Activated CD4-positive, alpha-beta T cell treated with anti-CD3 and anti-CD28 coated beads for 36 hours (primary cell): ENCODE measurements around the gene DHRS12. TPM values are rescaled to one million over a fixed set of nuclear protein-coding genes. Genes with fewer than 3 reads are reported as not detected.
A peak's percentile ranks its signal among the peaks of the same experiment; 100 is the strongest.

Experiments
- ATAC-seq: fragments of 200-7000 bp; cut with Tn5 transposase; one replicate; pipeline ENCODE4 v1.10.0; 2021; ENCODE audit warnings: mild to moderate bottlenecking, moderate library complexity
- CTCF ChIA-PET: fragments of 350-600 bp; sonication (Branson Sonifier 250); formaldehyde crosslinking; loops from one replicate; lab custom pipeline; 2021; ENCODE audit warnings: antibody characterized with exemption; lab: Charles Lee
- POLR2A ChIA-PET: fragments of 350-600 bp; sonication (Branson Sonifier 250); formaldehyde crosslinking; loops from one replicate; lab custom pipeline; 2021; ENCODE audit warnings: antibody characterized with exemption, inconsistent platforms; lab: Charles Lee
- DNase-seq: peaks from one replicate; pipeline ENCODE4 v3.0.0-alpha.2; 2020
- H3K27ac Mint-ChIP-seq: one replicate; pipeline ENCODE4 v1.8.0; 2021; ENCODE audit warnings: mixed read lengths
- H3K27me3 Mint-ChIP-seq: one replicate; pipeline ENCODE4 v1.8.0; 2021; ENCODE audit warnings: mixed read lengths
- H3K36me3 Mint-ChIP-seq: one replicate; pipeline ENCODE4 v1.8.0; 2021; ENCODE audit warnings: low read depth, mixed read lengths
- H3K4me1 Mint-ChIP-seq: one replicate; pipeline ENCODE4 v1.8.0; 2021; ENCODE audit warnings: mixed read lengths
- H3K4me3 Mint-ChIP-seq: one replicate; pipeline ENCODE4 v1.8.0; 2021; ENCODE audit warnings: mild to moderate bottlenecking, moderate library complexity, mixed read lengths
- H3K9me3 Mint-ChIP-seq: one replicate; pipeline ENCODE4 v1.8.0; 2021; ENCODE audit warnings: low read depth, mixed read lengths
- intact Hi-C, 2 experiments: fragments of 100-400 bp; cut with DNase I in 1 of 2; cut with micrococcal nuclease in 1 of 2; formaldehyde crosslinking; loops; one replicate each; pipeline versions ENCODE4 v1.14.2 to v1.15.1; 2022 to 2024; cut with DNase I, micrococcal nuclease
- total RNA-seq, 2 experiments: library from RNA; stranded (reverse); gene quantifications; one replicate each; pipeline ENCODE4 v1.2.3, GENCODE V29; 2021

Gene DHRS12
- total RNA-seq, 2 experiments from 2014 or later = 4.9 to 5.3 TPM

- peaks cover 2% of the 10 kb centered on the region for H3K9me3 Mint-ChIP-seq
- intact Hi-C loops = loop anchor here in 1 of 2 experiments (10.0 kb wide), 1 partner anchor 383 kb away; no protein-coding TSS in a partner anchor
- peak; percentile 18 for ATAC-seq
- peaks cover 11% of the 10 kb centered on the region for H3K36me3 Mint-ChIP-seq
- H3K4me1 Mint-ChIP-seq = peaks cover 58% of the 10 kb centered on the region
- no peaks in the 10 kb centered on the region for H3K27me3 Mint-ChIP-seq
- POLR2A ChIA-PET = interaction anchor here (1.0 kb wide), 1 partner anchor 10 kb away, joined by 3 read pairs; no protein-coding TSS in a partner anchor
- CTCF ChIA-PET = interaction anchor here (0.5 to 12.1 kb wide), 4 partner anchors 12 to 20 kb away, joined by 3 to 154 read pairs (median 30); no protein-coding TSS in a partner anchor
- H3K27ac Mint-ChIP-seq = peak overlapping the region; percentile 84
- peak; percentile 39 for DNase-seq
- H3K4me3 Mint-ChIP-seq = no peak overlapping the region
Observed at GRCh38 chr13:51811920-51812451, 8.0 kb upstream of the DHRS12 start.

GRCh38 chr13:51811046-51811445, 7.1 kb upstream of the DHRS12 start:
- Mint-ChIP-seq H3K4me3 (no peak overlapping the region), H3K4me1 (peaks cover 55% of the 10 kb centered on the region), H3K27me3 (no peaks in the 10 kb centered on the region), H3K9me3 (peaks cover 2% of the 10 kb centered on the region), H3K36me3 (peaks cover 11% of the 10 kb centered on the region), H3K27ac (peak overlapping the region; percentile 45)
- intact Hi-C loops = loop anchor here in 1 of 2 experiments (10.0 kb wide), 1 partner anchor 384 kb away; no protein-coding TSS in a partner anchor
- ChIA-PET POLR2A (no interaction called here), CTCF (interaction anchor here (1.4 to 12.1 kb wide), 2 partner anchors 13 to 21 kb away, joined by 5 to 154 read pairs; no protein-coding TSS in a partner anchor)
- no peak for DNase-seq
- no peak for ATAC-seq

- Mint-ChIP-seq H3K27me3 (no peaks in the 10 kb centered on the region), H3K36me3 (peaks cover 15% of the 10 kb centered on the region), H3K4me3 (no peak overlapping the region), H3K4me1 (peaks cover 51% of the 10 kb centered on the region), H3K9me3 (peaks cover 2% of the 10 kb centered on the region), H3K27ac (no peak overlapping the region)
- ATAC-seq = no peak
- DNase-seq = no peak
- CTCF ChIA-PET = interaction anchor here (12.1 kb wide), 1 partner anchor 15 kb away, joined by 154 read pairs; no protein-coding TSS in a partner anchor
- intact Hi-C loops = no loop called here
- POLR2A ChIA-PET = no interaction called here
Observed at GRCh38 chr13:51808811-51809210, 4.8 kb upstream of the DHRS12 start.

- ATAC-seq = no peak
- peaks cover 50% of the 10 kb centered on the region for H3K4me1 Mint-ChIP-seq
- H3K9me3 Mint-ChIP-seq = peaks cover 2% of the 10 kb centered on the region
- POLR2A ChIA-PET = interaction anchor here (0.7 kb wide), 1 partner anchor 523 kb away, joined by 3 read pairs; no protein-coding TSS in a partner anchor
- H3K4me3 Mint-ChIP-seq = no peak overlapping the region
- CTCF ChIA-PET = interaction anchor here (1.4 to 12.1 kb wide), 3 partner anchors 8 to 25 kb away, joined by 4 to 154 read pairs (median 29); no protein-coding TSS in a partner anchor
- DNase-seq = peak; percentile 4
- H3K27me3 Mint-ChIP-seq = no peaks in the 10 kb centered on the region
- H3K36me3 Mint-ChIP-seq = peaks cover 17% of the 10 kb centered on the region
- H3K27ac Mint-ChIP-seq = no peak overlapping the region
- intact Hi-C loops = no loop called here
Observed at GRCh38 chr13:51807041-51807440, 3.1 kb upstream of the DHRS12 start.

GRCh38 chr13:51806566-51806965, 2.6 kb upstream of the DHRS12 start:
- Mint-ChIP-seq H3K27me3 (no peaks in the 10 kb centered on the region), H3K27ac (peak overlapping the region; percentile 23), H3K4me1 (peaks cover 50% of the 10 kb centered on the region), H3K36me3 (peaks cover 17% of the 10 kb centered on the region), H3K9me3 (peaks cover 2% of the 10 kb centered on the region), H3K4me3 (no peak overlapping the region)
- ATAC-seq (no peak), DNase-seq (peak; percentile 36)
- intact Hi-C loops = no loop called here
- ChIA-PET POLR2A (interaction anchor here (0.7 kb wide), 1 partner anchor 522 kb away, joined by 3 read pairs; no protein-coding TSS in a partner anchor), CTCF (interaction anchor here (1.4 to 12.1 kb wide), 3 partner anchors 8 to 25 kb away, joined by 4 to 154 read pairs (median 29); no protein-coding TSS in a partner anchor)

GRCh38 chr13:51805925-51806324, 2.0 kb upstream of the DHRS12 start:
- Mint-ChIP-seq H3K27me3 (no peaks in the 10 kb centered on the region), H3K4me1 (peaks cover 52% of the 10 kb centered on the region), H3K27ac (peak overlapping the region; percentile 95), H3K4me3 (peak overlapping the region; percentile 87), H3K9me3 (peaks cover 2% of the 10 kb centered on the region), H3K36me3 (peaks cover 17% of the 10 kb centered on the region)
- DNase-seq (peak; percentile 4), ATAC-seq (no peak)
- CTCF ChIA-PET = interaction anchor here (0.6 to 12.1 kb wide), 7 partner anchors 9 to 520 kb away, joined by 3 to 154 read pairs (median 3); no protein-coding TSS in a partner anchor
- intact Hi-C loops = loop anchor here in 1 of 2 experiments (2.0 kb wide), 1 partner anchor 13 kb away; no protein-coding TSS in a partner anchor
- POLR2A ChIA-PET = interaction anchor here (1.1 to 1.7 kb wide), 2 partner anchors 13 to 353 kb away, joined by 3 to 5 read pairs; partner anchors contain the start of gene INTS6

- peaks cover 2% of the 10 kb centered on the region for H3K9me3 Mint-ChIP-seq
- CTCF ChIA-PET = interaction anchor here (0.7 to 12.1 kb wide), 5 partner anchors 9 to 385 kb away, joined by 3 to 154 read pairs (median 3); no protein-coding TSS in a partner anchor
- ATAC-seq = no peak
- H3K4me3 Mint-ChIP-seq = peak overlapping the region; percentile 87
- peaks cover 52% of the 10 kb centered on the region for H3K4me1 Mint-ChIP-seq
- intact Hi-C loops = loop anchor here in 1 of 2 experiments (2.0 kb wide), 1 partner anchor 13 kb away; no protein-coding TSS in a partner anchor
- POLR2A ChIA-PET = interaction anchor here (0.6 to 1.7 kb wide), 3 partner anchors 14 to 352 kb away, joined by 3 to 5 read pairs (median 3); partner anchors contain the start of gene INTS6
- DNase-seq = peak; percentile 8
- no peaks in the 10 kb centered on the region for H3K27me3 Mint-ChIP-seq
- peak overlapping the region; percentile 95 for H3K27ac Mint-ChIP-seq
- peaks cover 17% of the 10 kb centered on the region for H3K36me3 Mint-ChIP-seq
Observed at GRCh38 chr13:51805313-51805712, 1.4 kb upstream of the DHRS12 start.

GRCh38 chr13:51804295-51805172, 571 bp upstream of the DHRS12 start:
- Mint-ChIP-seq H3K9me3 (peaks cover 2% of the 10 kb centered on the region), H3K27ac (peak overlapping the region; percentile 95), H3K4me1 (peaks cover 50% of the 10 kb centered on the region), H3K36me3 (peaks cover 15% of the 10 kb centered on the region), H3K4me3 (peak overlapping the region; percentile 87), H3K27me3 (no peaks in the 10 kb centered on the region)
- DNase-seq (peak; percentile 69), ATAC-seq (peak; percentile 19)
- CTCF ChIA-PET = interaction anchor here (2.7 to 12.1 kb wide), 2 partner anchors 10 to 19 kb away, joined by 29 to 154 read pairs; no protein-coding TSS in a partner anchor
- intact Hi-C loops = loop anchor here (1.0 to 5.0 kb wide), 6 partner anchors 11 to 1807 kb away; partner anchors contain the start of gene TRIM13 (in 1 of the 2)
- POLR2A ChIA-PET = interaction anchor here (0.6 to 1.7 kb wide), 3 partner anchors 14 to 351 kb away, joined by 3 to 5 read pairs (median 3); partner anchors contain the start of gene INTS6

- Mint-ChIP-seq H3K4me1 (peaks cover 51% of the 10 kb centered on the region), H3K27ac (peak overlapping the region; percentile 99), H3K4me3 (peak overlapping the region; percentile 87), H3K9me3 (no peaks in the 10 kb centered on the region), H3K27me3 (no peaks in the 10 kb centered on the region), H3K36me3 (peaks cover 6% of the 10 kb centered on the region)
- ATAC-seq (no peak), DNase-seq (no peak)
- intact Hi-C loops = loop anchor here (1.0 to 5.0 kb wide), 13 partner anchors 22 to 1806 kb away; partner anchors contain the start of genes INTS6 (in 2 of the 2), ALG11 (in 1 of the 2), CKAP2 (in 1 of the 2) and FAM124A (in 1 of the 2)
- POLR2A ChIA-PET = interaction anchor here (0.6 to 2.1 kb wide), 6 partner anchors 13 to 352 kb away, joined by 3 to 30 read pairs (median 5); partner anchors contain the start of gene INTS6
- CTCF ChIA-PET = interaction anchor here (0.7 to 2.3 kb wide), 15 partner anchors 11 to 285 kb away, joined by 3 to 14 read pairs (median 3); no protein-coding TSS in a partner anchor
Observed at GRCh38 chr13:51802631-51803418, 1.1 kb downstream of the DHRS12 start.
